Endodermal cell (in vitro differentiated cells): Measurements from ENCODE around the gene SOX8. TPM values are rescaled to one million over a fixed set of nuclear protein-coding genes. Genes with fewer than 3 reads are reported as not detected.

Experiments used
- DNase-seq: peaks from one replicate; pipeline ENCODE4 v3.0.0-alpha.2; 2017
- H3K27ac ChIP-seq: 2 replicates; pipeline ENCODE4 v1.5.1; 2013; ENCODE audit warnings: mild to moderate bottlenecking, low read depth, low read length, moderate library complexity
- H3K27me3 ChIP-seq: 2 replicates; pipeline ENCODE4 v1.6.1; 2013; ENCODE audit warnings: mild to moderate bottlenecking, low read length, moderate library complexity; ENCODE audit not compliant: insufficient read depth, control insufficient read depth, poor library complexity, severe bottlenecking
- H3K36me3 ChIP-seq: 2 replicates; pipeline ENCODE4 v1.7.0; 2013; ENCODE audit warnings: mild to moderate bottlenecking, low read length, moderate library complexity; ENCODE audit not compliant: control insufficient read depth, insufficient read depth
- H3K4me1 ChIP-seq: one replicate; pipeline ENCODE4 v1.7.0; 2013; ENCODE audit warnings: low read length; ENCODE audit not compliant: control insufficient read depth, insufficient read depth
- H3K4me3 ChIP-seq: 2 replicates; pipeline ENCODE4 v1.5.1; 2013; ENCODE audit warnings: mild to moderate bottlenecking, low read length, moderate library complexity
- H3K9ac ChIP-seq: 2 replicates; pipeline ENCODE4 v1.6.1; 2013; ENCODE audit warnings: mild to moderate bottlenecking, low read length, moderate library complexity; ENCODE audit not compliant: poor library complexity, severe bottlenecking; ENCODE audit errors: extremely low read depth
- H3K9me3 ChIP-seq: 2 replicates; pipeline ENCODE4 v1.6.1; 2013; ENCODE audit warnings: mild to moderate bottlenecking, low read length, moderate library complexity; ENCODE audit not compliant: control insufficient read depth
- H3K27ac Mint-ChIP-seq: 2 replicates; pipeline ENCODE4 v1.8.0; 2020; ENCODE audit warnings: mixed read lengths
- H3K27me3 Mint-ChIP-seq: 2 replicates; pipeline ENCODE4 v1.8.0; 2021; ENCODE audit warnings: mild to moderate bottlenecking, mixed read lengths; ENCODE audit not compliant: insufficient read depth
- H3K36me3 Mint-ChIP-seq: 2 replicates; pipeline ENCODE4 v1.8.0; 2020; ENCODE audit warnings: low read depth, mixed read lengths
- H3K4me1 Mint-ChIP-seq: 2 replicates; pipeline ENCODE4 v1.8.0; 2020; ENCODE audit warnings: mixed read lengths
- H3K4me3 Mint-ChIP-seq: 2 replicates; pipeline ENCODE4 v1.8.0; 2020; ENCODE audit warnings: mild to moderate bottlenecking, moderate library complexity, mixed read lengths
- H3K9me3 Mint-ChIP-seq: 2 replicates; pipeline ENCODE4 v1.8.0; 2020; ENCODE audit warnings: mild to moderate bottlenecking, mixed read lengths
- WGBS, 2 experiments: methylation state at CpG; one replicate each; pipeline versions ENCODE4 v1.1.5 to v1.1.7; 2013; ENCODE audit warnings: missing lambda C conversion rate in 2 of 2, mixed read lengths in 1 of 2; ENCODE audit not compliant: insufficient coverage in 1 of 2, insufficient read length in 1 of 2; 5-methylcytosine and 5-hydroxymethylcytosine counted together
- total RNA-seq, 2 donors: library from RNA; stranded (reverse); fragmentation: NEBNext Ultra II Directional in 1 of 2; extraction: Animal tissue kit (Norgen Biotek cat#: 25700) in 1 of 2; gene quantifications; 2 replicates in 1 of 2; 3 replicates in 1 of 2; pipeline ENCODE4 v1.2.1, GENCODE V29; 2021
- TF ChIP-seq, protein P1 (sequence below): fragments of 200-600 bp; sonication (generic); conservative IDR thresholded peaks from 2 replicates; pipeline ENCODE4 v1.5.0; 2021; ENCODE audit warnings: antibody characterized with exemption, mild to moderate bottlenecking

SOX8 gene
- total RNA-seq, 2 donors from 2014 or later: 0.69 to 5.1 TPM

DNA sequence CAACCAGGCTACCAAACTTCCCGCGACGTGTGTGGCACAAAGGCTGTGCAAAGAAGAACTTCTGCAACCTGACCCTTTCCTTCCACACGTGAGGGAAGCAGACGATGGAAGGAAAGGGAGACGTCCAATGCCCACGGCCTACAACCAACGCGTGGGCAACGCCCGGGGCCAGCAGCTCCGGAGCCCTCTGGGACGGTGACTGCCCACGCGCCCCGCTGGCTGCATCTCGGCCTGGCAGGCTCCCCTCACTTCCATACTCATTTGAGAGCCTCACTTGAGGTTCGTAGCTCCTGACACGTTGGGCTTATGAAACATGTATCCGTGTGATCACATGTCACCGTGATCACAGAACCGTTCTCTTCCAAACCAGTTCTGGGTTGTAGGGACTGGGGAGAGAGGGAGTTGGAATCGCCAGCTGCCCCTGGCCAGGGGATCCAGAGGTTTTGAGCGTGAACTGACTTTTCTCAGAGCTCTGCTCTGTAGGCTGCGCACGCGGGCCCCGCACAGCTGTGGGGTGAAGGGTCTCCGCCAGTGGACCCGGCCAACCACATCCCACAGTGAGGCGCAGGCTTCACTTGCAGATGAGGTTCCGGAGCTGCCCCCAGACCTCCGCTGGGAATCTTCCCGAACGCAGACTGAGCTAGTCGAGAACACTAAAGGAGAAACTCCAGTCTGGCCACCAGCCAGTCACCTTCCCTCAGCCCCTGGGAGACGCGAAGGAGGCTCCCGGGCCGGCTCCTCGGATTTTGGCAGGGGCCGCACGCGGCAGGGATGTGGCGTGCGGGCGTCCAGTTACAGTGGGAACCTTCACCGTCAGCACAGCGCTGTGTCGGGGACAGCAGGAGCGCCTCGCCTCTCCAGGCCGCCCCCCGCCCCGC is 11.8 kb upstream of the SOX8 start:
- WGBS, 2 experiments: 51 to 58% methylated on average over 39 to 55 of the region's 55 CpGs
- H3K27ac Mint-ChIP-seq: no peak overlapping the region
- TF ChIP-seq, protein P1, sequence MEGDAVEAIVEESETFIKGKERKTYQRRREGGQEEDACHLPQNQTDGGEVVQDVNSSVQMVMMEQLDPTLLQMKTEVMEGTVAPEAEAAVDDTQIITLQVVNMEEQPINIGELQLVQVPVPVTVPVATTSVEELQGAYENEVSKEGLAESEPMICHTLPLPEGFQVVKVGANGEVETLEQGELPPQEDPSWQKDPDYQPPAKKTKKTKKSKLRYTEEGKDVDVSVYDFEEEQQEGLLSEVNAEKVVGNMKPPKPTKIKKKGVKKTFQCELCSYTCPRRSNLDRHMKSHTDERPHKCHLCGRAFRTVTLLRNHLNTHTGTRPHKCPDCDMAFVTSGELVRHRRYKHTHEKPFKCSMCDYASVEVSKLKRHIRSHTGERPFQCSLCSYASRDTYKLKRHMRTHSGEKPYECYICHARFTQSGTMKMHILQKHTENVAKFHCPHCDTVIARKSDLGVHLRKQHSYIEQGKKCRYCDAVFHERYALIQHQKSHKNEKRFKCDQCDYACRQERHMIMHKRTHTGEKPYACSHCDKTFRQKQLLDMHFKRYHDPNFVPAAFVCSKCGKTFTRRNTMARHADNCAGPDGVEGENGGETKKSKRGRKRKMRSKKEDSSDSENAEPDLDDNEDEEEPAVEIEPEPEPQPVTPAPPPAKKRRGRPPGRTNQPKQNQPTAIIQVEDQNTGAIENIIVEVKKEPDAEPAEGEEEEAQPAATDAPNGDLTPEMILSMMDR: no peak
- H3K9me3 Mint-ChIP-seq: peaks cover 18% of the 10 kb centered on the region
- peak overlapping the region; percentile 77 for H3K4me3 ChIP-seq
- peaks cover 3% of the 10 kb centered on the region for H3K4me1 ChIP-seq
- peaks cover 3% of the 10 kb centered on the region for H3K36me3 ChIP-seq
- peaks cover 16% of the 10 kb centered on the region for H3K36me3 Mint-ChIP-seq
- H3K9ac ChIP-seq: peak overlapping the region; percentile 38
- no peak for DNase-seq
- peaks cover 17% of the 10 kb centered on the region for H3K27me3 Mint-ChIP-seq
- peaks cover 11% of the 10 kb centered on the region for H3K4me1 Mint-ChIP-seq
- peaks cover 7% of the 10 kb centered on the region for H3K27me3 ChIP-seq
- no peak overlapping the region for H3K27ac ChIP-seq
- peak overlapping the region; percentile 62 for H3K4me3 Mint-ChIP-seq
- peaks cover 4% of the 10 kb centered on the region for H3K9me3 ChIP-seq

- Mint-ChIP-seq H3K9me3 (peaks cover 14% of the 10 kb centered on the region), H3K4me1 (peaks cover 11% of the 10 kb centered on the region), H3K36me3 (peaks cover 12% of the 10 kb centered on the region), H3K4me3 (peak overlapping the region; percentile 62), H3K27me3 (peaks cover 18% of the 10 kb centered on the region), H3K27ac (no peak overlapping the region)
- peaks cover 2% of the 10 kb centered on the region for H3K36me3 ChIP-seq
- H3K4me3 ChIP-seq: peak overlapping the region; percentile 77
- no peak for DNase-seq
- H3K9ac ChIP-seq: peak overlapping the region; percentile 38
- H3K27me3 ChIP-seq: peaks cover 7% of the 10 kb centered on the region
- 0 to 1% methylated on average over 22 to 42 of the region's 42 CpGs for WGBS, 2 experiments
- peaks cover 3% of the 10 kb centered on the region for H3K9me3 ChIP-seq
- H3K4me1 ChIP-seq: peaks cover 3% of the 10 kb centered on the region
- H3K27ac ChIP-seq: no peak overlapping the region
- TF ChIP-seq, protein P1: no peak
Measured at GRCh38 chr16:970386-970765, 11.2 kb upstream of the SOX8 start.

- Histone ChIP-seq H3K27ac (no peak within 1 kb of the TSS), H3K9ac (peak within 1 kb of the TSS; percentile 38), H3K4me1 (peaks cover 3% of the 10 kb centered on the region), H3K27me3 (peaks cover 7% of the 10 kb centered on the region), H3K9me3 (no peaks in the 10 kb centered on the region), H3K36me3 (no peaks in the 10 kb centered on the region), H3K4me3 (peak within 1 kb of the TSS; percentile 77)
- peaks cover 6% of the 10 kb centered on the region for H3K36me3 Mint-ChIP-seq
- TF ChIP-seq, protein P1: no peak
- H3K9me3 Mint-ChIP-seq: peaks cover 8% of the 10 kb centered on the region
- peaks cover 11% of the 10 kb centered on the region for H3K4me1 Mint-ChIP-seq
- no peak within 1 kb of the TSS for H3K27ac Mint-ChIP-seq
- WGBS, 2 experiments: 7 to 20% methylated on average over 12 to 71 of the region's 71 CpGs
- H3K27me3 Mint-ChIP-seq: peaks cover 17% of the 10 kb centered on the region
- DNase-seq: peak; percentile 99
- peak within 1 kb of the TSS; percentile 62 for H3K4me3 Mint-ChIP-seq
Measured at GRCh38 chr16:970766-971581, 10.6 kb upstream of the SOX8 start, which contains the start of gene LMF1. Gene LMF1, minus strand, starts transcription at chr16:970984. Its CDS starts 4 bp downstream, at chr16:970980.
